ENCODE data around the gene METTL24. TPM values are rescaled to one million over a fixed set of nuclear protein-coding genes. Genes with fewer than 3 reads are reported as not detected.

METTL24 gene
- total and polyA plus RNA-seq, 2 of the 8 experiments (the other 6 are each of a cell fraction or from before 2014, with no cell fraction given), result 0.30 to 0.39 TPM

- WGBS, 2 experiments (ENCODE audit: extremely low coverage in 1 of 2, insufficient coverage in 1 of 2, insufficient read length in 1 of 2, insufficient replicate concordance in 2 of 2, low coverage in 1 of 2, low lambda C conversion rate in 2 of 2, missing lambda C conversion rate in 1 of 2), result 84% methylated on average over 2 of the region's 2 CpGs; no CpG with 5 or more reads in 1 of the 2 experiments
- no peak overlapping the region for H3K27ac ChIP-seq (ENCODE audit: low read depth, low read length)
- H3K4me3 ChIP-seq (ENCODE audit: extremely low read depth in 1 of 4, insufficient read depth in 2 of 4, low read depth in 3 of 4, low read length in 4 of 4), result no peak overlapping the region
- H2AFZ ChIP-seq (ENCODE audit: low read length), result no peak overlapping the region
- no peak overlapping the region for H3K23ac ChIP-seq (ENCODE audit: insufficient read length)
- no peak overlapping the region for H4K5ac ChIP-seq (ENCODE audit: insufficient read length, low read depth, low read length)
- no peaks in the 10 kb centered on the region; the same call in 1 of the 2 replicates for H3K23me2 ChIP-seq (ENCODE audit: low read depth, low read length)
- H3K79me2 ChIP-seq (ENCODE audit: control insufficient read depth in 1 of 2, insufficient read depth in 2 of 2, low read length in 2 of 2), result no peaks in the 10 kb centered on the region
- no peak overlapping the region for H2AK5ac ChIP-seq (ENCODE audit: low read depth, low read length)
- peaks cover under 1 to 5% (median 3%) of the 10 kb centered on the region in 4 experiments; a peak in 4 of 7 replicates for H3K4me1 ChIP-seq (replicated peaks in 1 of 4; ENCODE audit: control insufficient read depth in 3 of 4, insufficient read depth in 4 of 4, low read length in 3 of 4)
- no peak overlapping the region for H4K91ac ChIP-seq (replicated peaks; ENCODE audit: insufficient read length, low read length)
- no peak for TF ChIP-seq HDAC6 (IDR thresholded peaks at IDR 0.05; ENCODE audit: low read depth, low read length)
- no peak for TF ChIP-seq SIX5 (IDR thresholded peaks at IDR 0.05; ENCODE audit: low read depth, low read length)
- no peak for TF ChIP-seq SP1 (IDR thresholded peaks at IDR 0.05; ENCODE audit: low read depth, low read length)
- TF ChIP-seq TEAD4 (IDR thresholded peaks at IDR 0.05; ENCODE audit: low read depth, low read length), result no peak
- TF ChIP-seq, protein P1, sequence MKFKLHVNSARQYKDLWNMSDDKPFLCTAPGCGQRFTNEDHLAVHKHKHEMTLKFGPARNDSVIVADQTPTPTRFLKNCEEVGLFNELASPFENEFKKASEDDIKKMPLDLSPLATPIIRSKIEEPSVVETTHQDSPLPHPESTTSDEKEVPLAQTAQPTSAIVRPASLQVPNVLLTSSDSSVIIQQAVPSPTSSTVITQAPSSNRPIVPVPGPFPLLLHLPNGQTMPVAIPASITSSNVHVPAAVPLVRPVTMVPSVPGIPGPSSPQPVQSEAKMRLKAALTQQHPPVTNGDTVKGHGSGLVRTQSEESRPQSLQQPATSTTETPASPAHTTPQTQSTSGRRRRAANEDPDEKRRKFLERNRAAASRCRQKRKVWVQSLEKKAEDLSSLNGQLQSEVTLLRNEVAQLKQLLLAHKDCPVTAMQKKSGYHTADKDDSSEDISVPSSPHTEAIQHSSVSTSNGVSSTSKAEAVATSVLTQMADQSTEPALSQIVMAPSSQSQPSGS (IDR thresholded peaks at IDR 0.05; ENCODE audit: low read length), result no peak
- TF ChIP-seq JUND (IDR thresholded peaks at IDR 0.05; ENCODE audit: low read length), result no peak
- no peak for TF ChIP-seq CTBP2 (IDR thresholded peaks at IDR 0.05; ENCODE audit: borderline replicate concordance, insufficient read depth, insufficient read length, low read length)
- no peak for TF ChIP-seq TAF1 (IDR thresholded peaks at IDR 0.05; ENCODE audit: low read depth, low read length)
- TF ChIP-seq CHD1 (IDR thresholded peaks at IDR 0.05; ENCODE audit: low read depth, low read length), result no peak
- no peak for TF ChIP-seq RAD21 (IDR thresholded peaks at IDR 0.05 in 1 of 2, conservative IDR thresholded peaks at IDR 0.05 in 1 of 2; ENCODE audit: low read depth in 2 of 2, low read length in 2 of 2)
- no peak for TF ChIP-seq EGR1 (IDR thresholded peaks at IDR 0.05; ENCODE audit: borderline replicate concordance, low read depth, low read length)
- no peak for TF ChIP-seq SUZ12 (IDR thresholded peaks at IDR 0.05; ENCODE audit: low read length)
- H3K9ac ChIP-seq (replicated peaks in 1 of 4; ENCODE audit: extremely low read depth in 1 of 4, low read depth in 3 of 4, low read length in 3 of 4), result no peak overlapping the region
- ChIA-PET POLR2A (ENCODE audit: partially characterized antibody) (no interaction called here), CTCF (ENCODE audit: partially characterized antibody) (interaction anchor here (0.8 to 1.6 kb wide), 5 partner anchors 14 to 881 kb away, joined by 3 to 6 read pairs (median 3); no protein-coding TSS in a partner anchor)
- H3K4me2 ChIP-seq (ENCODE audit: insufficient read depth in 1 of 2, low read depth in 2 of 2, low read length in 2 of 2), result no peak overlapping the region
- no peak overlapping the region for H2BK15ac ChIP-seq (ENCODE audit: low read length)
- DNase-seq (ENCODE audit: low read depth in 1 of 2, low spot score in 2 of 2), result no peak
- H3K18ac ChIP-seq (ENCODE audit: extremely low read depth, low read length), result no peak overlapping the region
- H4K20me1 ChIP-seq (replicated peaks in 1 of 2; ENCODE audit: control insufficient read depth in 1 of 2, insufficient read depth in 2 of 2, low read length in 2 of 2), result no peaks in the 10 kb centered on the region
- no peak overlapping the region for H2BK120ac ChIP-seq (replicated peaks; ENCODE audit: low read depth, low read length)
- no peak overlapping the region for H2BK20ac ChIP-seq (ENCODE audit: low read length)
- no peaks in the 10 kb centered on the region for H3K9me3 ChIP-seq (ENCODE audit: insufficient read depth in 2 of 2, low read depth in 1 of 2, low read length in 1 of 2)
- H2BK5ac ChIP-seq (ENCODE audit: low read depth, low read length), result no peak overlapping the region
- no peak overlapping the region for H3K14ac ChIP-seq (ENCODE audit: insufficient read length)
- H3K79me1 ChIP-seq (ENCODE audit: low read depth, low read length), result no peaks in the 10 kb centered on the region
- H3K36me3 ChIP-seq (ENCODE audit: control insufficient read depth in 2 of 4, insufficient read depth in 4 of 4, low read length in 3 of 4), result no peaks in the 10 kb centered on the region
- no peaks in the 10 kb centered on the region for H3K27me3 ChIP-seq (replicated peaks in 1 of 4; ENCODE audit: control insufficient read depth in 3 of 4, extremely low read depth in 1 of 4, insufficient read depth in 3 of 4, low read length in 3 of 4)
- H2BK12ac ChIP-seq (ENCODE audit: low read depth, low read length), result no peak overlapping the region
- H4K8ac ChIP-seq (ENCODE audit: extremely low read depth, insufficient read depth, low read length), result no peak overlapping the region
- H3K56ac ChIP-seq (replicated peaks; ENCODE audit: insufficient read length, low read depth, low read length), result no peak overlapping the region
- FAIRE-seq, result no peak
- H3K4ac ChIP-seq (replicated peaks; ENCODE audit: insufficient read length, low read depth, low read length), result no peak overlapping the region
Measured at GRCh38 chr6:110328259-110328658, 29.9 kb downstream of the METTL24 start.
